Measurements from ENCODE around the gene CAB39.

Gene CAB39

DNA sequence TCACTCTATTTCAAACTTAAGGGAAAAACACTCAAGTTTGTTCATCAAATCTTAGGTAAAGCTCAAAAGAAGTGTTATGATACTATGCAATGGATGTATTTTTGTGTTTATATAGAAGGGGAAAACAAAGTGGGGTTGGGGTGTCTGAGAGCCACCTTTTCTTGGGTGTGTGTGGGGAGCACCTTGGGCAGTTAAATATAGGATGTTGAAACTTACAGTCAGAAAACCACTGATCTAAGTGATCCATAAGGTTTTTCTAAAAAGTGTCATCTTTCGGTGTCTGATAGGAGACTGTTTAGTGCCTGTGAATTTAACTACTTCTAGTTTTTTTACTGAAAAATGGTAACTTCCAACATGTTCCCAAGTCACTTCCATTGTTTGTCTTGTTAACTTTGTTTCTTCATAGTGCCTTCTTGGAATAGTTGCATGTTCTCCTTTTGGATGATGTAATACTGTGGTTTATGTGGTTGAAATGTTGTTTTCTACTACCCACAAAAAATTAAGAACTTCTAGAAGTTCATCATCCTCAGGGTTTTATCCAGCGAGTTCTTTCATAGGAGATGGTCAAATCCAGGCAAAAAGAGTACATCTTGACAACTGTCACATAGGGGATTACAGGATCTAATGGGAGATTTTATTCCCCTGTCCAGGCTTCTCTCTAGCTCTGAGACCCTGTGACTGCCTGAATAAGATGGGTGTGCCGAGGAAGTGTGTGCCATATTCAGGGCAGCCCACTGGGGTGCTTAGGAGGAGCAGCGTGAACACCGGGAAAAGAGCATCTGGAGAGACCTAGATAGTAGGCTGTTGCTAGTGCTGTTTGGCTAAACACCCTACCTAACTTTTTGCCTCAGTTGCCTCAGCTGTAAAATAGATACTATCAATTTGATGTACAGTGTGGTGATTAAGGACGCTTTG, 46.2 kb downstream of the CAB39 start:
- DNase-seq: no peak

DNA sequence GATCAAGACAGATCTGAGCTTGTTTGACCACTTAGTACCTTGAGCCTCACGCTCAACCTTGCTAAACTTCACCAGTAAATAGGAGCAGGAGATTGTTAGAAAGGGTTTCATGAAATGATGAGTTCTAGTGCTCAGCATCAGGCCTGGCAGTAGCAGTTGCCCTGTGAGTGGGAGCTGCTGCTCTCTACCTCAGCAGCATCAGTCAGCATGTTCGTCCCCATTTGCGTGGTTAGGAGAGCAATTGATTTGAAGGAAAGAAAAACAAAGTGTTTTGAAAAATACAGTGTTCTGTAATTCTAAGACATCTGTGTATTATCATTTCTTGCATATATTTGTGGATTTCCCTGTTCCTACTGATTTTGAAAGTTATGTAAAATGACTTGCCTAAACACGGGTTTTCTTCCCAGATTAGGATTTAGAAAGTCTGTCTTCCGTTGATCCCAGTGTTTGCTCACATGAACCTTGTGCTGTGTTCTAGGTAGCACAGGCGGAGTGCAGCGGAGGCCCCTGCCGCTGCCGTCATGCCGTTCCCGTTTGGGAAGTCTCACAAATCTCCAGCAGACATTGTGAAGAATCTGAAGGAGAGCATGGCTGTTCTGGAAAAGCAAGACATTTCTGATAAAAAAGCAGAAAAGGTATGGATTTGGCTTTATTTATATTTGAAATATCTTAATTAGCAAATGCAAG, 47.0 kb downstream of the CAB39 start:
- DNase-seq: no peak

DNA sequence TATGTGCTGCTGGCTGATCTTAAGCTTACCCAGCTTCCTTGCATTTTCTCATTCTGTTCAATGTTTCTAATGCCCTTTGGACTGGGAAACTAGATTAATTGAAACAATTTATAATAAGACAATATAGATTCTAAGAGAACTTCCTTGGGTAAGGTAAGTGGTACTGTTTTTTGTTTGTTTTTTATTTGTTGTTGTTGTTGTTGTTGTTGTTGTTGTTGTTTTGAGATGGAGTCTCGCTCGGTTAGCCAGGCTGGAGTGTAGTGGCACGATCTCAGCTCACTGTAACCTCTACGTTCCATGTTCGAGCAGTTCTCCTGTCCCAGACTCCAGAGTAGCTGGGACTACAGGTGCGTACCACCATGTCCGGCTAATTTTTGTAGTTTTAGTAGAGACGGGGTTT, 49.1 kb downstream of the CAB39 start:
- no peak for DNase-seq

DNA sequence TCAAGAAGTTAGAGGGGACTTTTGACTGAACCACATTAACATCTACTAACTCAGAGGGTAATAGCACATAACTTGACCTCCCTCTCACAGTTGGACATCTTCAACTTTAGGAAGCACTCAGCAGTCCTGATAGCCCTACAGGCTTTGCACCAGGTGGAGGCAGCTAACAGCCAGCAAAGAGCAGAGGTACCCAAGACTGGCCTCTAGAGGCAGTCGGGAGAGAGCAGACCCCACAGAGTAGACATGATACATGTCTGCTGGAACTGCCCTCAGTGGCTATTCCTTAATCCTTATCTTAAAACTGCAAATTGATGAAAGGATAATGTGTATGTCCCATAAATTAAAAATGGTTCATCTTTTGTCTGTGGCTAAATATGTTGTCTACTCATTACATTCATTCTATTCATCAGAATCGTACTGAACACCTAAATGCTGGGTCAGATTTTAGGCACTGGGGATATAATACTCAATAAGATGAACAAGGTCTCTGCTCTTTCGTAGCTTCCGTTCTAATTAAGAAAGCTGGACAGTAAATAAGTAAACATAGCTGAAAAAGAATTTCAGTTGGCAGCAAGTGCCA, 49.8 kb downstream of the CAB39 start:
- no peak for DNase-seq

DNA sequence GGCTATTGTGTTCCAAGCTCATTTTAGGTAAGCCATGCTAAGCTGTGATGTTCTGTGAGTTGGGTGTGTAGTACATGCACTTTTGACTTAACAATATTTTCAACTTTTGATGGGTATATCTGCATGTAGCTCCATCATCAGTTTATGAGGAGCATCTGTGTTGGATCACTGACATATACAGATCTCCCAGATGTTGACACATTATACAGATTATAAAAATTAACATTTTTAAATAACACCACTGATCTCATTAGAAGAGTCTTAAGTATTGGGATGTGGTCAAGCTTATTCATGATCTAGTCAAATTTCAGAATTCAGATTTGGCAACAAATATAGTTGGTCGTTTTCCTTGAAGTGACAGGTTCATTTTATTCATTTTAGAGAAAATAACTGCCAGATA, 51.7 kb downstream of the CAB39 start:
- DNase-seq: no peak

DNA sequence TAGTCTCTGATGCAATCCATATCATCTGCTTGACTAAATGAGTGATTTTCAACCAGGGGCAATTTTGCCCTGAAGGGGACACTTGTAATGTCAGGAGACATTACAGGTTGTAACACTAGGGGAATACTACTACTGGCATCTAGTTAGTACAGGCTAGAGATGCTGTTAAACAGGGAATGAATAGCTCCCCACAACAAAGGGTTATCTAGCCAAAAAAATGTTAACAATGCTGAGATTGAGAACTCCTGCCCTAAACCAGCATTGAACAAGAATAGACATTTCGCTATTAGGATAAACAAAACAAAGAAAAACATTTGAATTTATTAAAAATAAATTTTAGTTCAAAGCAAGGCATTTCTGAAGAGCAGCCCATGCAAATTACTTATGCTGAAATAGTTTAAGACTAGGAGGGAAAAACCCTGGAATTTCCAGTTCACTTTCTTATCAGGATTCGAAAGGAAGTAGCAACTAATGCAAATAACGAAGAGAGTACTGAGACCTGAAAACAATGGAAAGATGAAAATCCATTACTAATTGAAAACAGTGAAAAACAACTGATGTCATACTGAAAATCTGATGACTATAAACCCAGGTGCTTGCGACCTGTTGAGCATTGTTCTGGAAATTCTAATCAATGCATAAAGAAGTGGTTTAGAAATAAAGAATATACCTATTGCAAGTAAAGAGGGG, 53.1 kb downstream of the CAB39 start:
- DNase-seq: no peak

DNA sequence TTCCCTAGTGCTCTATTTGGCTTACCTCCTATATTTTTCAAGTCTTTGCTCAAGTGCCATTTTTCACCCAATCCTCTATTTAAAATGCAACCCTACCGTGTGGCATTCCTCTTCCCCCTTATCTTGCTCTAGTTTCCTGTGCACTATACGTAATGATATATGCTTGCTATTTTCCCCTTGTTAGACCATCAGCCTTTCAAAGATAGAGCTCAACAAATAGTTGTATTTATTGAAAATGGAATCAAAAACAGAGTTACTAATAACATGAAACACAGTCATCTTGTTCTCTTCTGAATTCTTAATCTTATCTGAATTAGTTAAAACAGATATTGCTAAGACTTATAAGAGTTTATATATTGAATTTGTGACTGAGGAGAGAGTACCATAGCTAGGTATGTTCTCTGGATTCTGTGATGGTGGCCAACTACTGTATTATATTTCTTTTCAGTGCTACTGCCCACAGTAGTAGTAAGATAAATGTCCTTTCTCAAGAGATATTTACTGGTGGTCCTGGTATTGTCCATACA, 55.3 kb downstream of the CAB39 start:
- no peak for DNase-seq

DNA sequence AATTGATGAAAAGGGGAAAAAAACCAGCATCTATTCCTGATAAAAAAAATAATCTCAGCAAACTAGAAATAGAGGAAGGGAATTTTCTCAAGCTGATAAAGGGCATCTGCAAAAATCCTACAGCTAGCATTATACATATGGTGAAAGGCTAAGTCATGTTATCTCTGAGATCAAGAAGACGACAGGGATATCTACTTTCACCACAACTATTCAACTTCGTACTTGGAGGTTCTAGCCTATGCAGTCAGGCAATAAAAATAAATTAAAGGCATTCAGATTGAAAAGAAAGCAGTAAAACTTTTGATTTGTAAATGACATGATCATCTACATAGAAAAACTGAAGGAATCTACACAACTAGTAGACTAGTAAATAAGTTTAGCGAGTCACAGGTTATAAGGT, 58.2 kb downstream of the CAB39 start:
- no peak for DNase-seq

DNA sequence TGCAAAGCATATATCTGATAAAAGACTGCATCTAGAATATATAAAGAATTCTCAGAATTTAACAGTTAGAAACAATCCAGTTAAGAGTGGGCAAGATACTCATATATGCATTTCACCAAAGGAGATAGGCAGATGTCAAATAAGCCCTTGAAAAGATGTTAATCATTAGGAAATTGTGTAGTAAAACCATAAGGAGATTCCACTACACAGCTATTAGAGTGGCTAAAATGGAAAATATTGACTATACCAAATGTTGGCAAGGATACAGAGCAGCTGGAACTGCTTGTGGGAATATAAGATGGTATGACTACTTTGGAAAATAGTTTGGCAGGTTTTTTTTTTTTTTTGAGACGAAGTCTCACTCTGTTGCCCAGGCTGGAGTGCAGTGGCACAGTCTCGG, 59.5 kb downstream of the CAB39 start:
- no peak for DNase-seq

DNA sequence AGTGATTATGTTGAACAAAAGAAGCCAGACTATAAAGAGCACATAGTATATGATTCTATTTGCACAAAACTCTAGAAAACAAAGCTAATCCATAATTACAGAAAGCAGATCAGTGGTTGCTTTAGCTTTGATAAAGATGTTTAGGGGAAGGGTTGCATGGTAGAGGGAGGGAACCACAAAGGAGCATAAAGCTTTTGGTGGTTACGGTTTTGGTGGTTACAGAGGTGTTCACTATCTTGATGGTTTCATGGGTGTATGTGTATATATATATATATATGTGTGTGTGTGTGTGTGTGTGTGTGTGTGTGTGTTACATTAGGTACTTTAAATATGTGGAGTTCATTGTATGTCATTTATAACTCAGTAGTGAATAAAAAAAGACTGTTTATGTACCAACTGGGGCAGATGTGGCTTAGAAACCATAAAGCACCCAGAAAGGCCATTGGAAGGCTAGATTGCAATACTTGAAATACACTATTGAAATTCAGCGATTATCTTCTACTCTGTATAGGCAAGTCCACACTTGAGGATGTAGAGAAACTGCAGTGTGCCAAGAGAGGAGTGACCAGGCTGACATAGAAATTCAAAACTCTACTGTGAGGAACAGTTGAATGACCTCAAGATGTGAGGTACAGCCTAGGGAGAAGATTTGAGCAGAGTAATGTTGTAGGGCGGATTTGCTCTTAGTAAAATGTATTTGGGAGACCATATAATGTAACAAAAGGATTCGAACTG, 60.6 kb downstream of the CAB39 start:
- no peak for DNase-seq

DNA sequence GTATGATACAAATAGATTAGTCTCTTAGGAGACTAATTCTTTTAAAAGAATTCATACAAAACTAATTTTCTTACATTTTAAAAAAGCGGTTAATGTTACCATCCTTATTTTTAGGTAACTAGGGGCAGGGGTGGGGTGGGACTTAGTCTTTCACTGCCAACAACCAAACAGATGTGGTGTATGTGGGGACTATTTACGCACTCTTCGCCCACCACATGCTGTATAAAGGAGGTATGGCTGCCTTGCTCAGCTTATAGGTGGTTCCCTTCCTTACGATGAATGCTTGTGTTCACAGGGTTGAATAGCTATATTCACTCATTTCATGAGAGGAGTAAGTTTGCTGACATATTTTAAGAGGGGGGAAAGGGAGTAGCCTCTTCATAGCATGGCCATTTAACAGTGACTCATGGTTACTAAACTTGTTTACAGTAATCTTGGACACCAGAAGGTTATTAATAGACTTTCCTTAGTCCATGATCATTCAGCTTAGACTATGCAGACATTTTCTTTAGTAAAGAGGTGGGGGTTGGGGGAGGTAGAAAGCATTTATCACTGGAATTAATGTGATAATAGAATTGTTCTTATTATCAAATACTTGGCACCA, 61.8 kb downstream of the CAB39 start:
- no peak for DNase-seq

DNA sequence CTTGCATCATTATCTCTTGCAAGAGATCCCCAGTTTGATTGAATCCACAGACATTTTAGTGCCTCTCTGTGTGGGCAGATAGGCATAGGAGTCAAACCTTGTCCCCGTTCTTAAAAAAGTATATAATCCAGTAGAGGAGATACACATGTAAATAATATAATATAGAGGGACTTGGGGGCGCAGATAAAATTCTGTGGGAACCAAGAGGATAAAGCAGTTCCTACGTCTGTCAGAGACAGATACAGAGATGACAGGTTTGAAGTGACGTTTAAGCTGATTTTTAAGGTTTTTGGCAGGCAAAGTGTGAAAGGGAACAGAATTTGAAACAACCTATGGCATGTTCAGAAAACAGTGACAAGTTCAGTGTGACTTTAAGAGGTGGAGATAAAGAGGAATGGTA, 63.1 kb downstream of the CAB39 start:
- DNase-seq: no peak

DNA sequence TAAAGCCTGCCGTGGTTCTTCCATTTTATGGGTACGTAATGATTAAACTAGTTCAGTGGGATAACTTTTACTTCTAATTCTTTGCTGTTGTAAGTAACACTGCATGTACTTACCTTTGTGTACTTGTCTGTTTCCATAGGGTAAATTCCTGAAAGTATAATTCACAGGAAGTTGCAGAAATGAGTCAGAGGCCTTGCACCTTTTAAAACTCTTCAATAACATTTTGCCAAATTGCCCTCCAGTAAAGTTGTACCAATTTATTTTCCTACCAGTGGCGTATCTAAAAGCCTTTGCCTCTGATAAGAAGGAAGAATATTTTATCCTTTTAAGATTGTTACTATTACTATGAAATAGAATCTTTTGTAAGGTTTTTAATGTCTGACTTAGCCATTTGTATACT, 65.1 kb downstream of the CAB39 start:
- no peak for DNase-seq

DNA sequence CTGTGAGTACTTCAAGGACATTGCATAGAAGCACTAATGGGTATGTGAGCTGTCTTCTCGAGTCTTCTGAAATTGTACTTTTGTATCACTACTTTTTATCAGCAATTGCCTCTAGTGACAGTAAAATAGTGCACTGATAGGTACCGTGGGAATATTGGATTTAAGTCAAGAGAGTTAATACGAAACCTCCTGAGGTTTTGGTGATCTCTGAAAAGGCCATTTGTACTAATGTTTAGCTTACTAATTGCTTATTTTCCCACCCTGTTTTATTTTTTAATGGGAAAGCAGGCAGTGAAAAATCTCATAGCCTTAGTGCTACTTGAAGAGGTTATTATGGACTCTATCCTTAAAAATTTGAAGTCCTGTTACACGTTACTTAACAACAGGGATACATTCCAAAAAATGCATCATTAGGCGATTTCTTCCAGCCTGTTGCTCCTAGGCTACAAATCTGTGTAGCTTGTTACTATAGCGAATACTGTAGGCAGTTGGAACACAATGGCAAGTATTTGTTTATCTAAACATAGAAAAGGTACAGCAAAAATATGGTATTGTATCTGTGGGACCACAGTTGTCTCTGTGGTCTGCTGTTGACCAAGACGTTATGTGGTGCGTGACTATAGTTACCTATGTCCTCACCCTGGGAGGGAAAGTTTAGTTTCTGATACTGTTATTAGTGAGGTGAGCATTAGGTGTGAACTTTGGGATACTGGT, 65.9 kb downstream of the CAB39 start:
- DNase-seq: no peak

DNA sequence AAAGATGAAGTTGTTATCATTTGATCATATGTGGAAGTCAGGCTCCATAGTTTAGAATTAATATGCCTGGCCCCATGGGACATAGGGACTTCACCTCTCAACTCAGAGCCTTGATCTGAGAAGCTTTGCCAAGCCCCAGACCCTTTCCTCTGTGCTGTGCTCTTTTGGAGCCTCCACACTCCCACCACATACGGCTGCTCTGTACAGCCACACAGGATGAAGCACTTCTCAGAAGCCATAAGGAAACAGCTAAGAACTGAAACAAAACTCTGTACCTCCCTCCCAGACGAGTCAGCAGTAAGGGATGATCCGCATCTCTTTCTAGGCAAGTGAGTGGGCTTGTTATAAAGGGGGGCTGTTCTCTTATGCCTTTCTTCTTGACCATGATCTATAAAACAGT, 66.5 kb downstream of the CAB39 start:
- DNase-seq: no peak

DNA sequence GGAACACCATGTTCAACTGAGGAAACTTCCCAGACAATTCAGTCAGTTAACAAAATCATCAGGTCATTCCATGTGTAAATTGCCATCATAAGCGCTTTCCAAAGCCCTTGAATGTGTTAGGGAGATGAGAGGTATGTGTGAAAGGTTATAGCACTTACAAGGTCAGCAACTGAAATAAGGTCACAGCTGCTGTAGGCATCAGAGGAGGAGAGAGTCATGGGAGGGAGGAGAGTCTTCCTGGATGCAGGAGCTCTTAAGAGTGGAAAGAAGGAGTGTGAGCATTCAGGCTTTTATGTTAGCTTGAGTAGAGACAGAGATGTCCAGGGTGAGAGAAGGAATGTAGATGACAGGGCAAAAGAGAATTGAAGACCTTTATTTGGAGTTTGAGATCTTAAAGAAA, 67.0 kb downstream of the CAB39 start:
- DNase-seq: no peak

DNA sequence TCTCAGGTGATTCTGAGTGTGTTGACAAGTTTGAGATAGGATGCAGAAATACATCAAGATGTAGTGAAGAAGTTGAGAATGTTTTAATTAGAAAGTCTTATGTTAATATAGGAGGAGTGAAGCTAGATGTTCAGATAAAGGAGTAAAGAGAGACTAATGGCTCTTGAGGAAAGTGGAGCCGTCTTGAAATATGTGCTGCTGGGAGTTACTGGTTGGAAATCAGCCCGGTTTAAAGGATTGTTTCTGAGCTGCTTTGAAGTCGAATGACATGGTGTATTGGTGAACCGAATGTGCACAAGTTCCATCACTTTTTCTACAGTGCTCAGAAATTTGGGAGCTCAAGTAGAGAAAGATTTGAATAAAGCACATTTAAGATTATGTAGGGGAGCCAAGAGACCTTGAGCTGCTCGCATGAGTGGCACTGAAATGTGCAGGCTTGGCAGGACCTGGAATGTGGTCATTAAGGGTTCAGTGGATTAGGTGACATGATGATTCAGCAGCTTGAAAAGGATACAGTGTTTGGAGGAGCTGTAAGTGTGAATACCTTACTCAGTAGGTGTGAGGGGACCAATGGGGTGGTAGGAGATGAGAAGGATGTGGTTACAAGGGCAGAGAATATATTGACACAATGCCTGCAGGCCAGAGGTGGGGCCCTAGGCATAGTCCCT, 68.6 kb downstream of the CAB39 start:
- DNase-seq: no peak

DNA sequence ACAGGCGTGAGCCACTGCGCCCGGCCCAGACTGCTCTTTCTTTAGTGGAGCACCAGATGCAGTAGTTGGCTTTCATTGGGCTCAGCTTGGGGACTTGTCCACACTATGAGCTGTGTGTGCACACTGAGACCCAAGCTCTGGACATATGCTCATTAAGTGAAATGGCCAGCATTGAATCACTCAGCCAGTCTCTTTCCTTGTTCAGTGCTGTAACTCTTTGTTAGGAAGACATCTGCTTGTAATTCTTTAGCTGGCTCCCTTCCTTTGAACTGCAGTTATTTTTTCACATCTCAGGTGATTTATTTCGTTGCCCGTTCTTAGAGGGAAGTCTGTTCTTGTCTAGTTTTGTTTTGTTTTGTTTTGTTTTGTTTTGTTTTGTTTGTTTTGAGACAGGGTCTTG, 70.5 kb downstream of the CAB39 start:
- DNase-seq: no peak

DNA sequence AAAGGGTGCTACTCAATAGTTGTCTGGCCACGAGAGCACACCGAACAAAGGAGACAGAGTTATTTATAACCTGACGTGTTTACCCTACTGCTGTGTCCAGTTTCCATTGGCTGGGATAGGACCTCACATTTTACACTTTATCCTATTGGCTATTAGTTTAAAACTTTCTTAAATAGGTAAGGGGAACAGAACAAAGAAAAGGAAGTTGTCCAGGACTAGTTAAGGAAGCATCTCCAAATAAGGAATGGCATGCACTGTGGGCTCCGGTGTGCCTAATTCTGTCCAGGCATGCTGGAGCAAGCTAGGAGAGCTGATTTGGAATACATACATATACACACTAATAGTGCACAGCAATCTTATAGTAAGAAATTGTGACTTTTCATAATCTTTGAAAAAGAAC, 72.2 kb downstream of the CAB39 start:
- DNase-seq: no peak

DNA sequence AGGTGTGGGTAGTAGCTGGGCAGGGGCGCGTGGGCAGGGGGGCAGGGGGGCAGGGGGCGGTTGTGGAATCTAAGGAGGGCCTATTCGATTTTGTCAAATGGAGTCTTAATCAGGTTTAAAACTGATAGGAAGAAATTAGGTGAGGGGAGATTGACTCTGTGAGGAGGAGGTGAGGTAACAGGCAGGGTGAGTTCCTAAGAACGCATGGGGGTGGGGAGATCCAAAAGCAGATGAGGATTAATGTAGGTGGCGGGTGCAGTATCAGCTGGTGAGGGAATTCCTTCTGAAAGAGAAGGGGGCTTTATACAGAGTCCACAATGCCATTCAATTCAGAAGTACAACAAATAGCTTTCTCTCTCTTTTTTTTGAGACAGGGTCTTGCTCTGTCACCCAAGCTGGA, 72.7 kb downstream of the CAB39 start:
- no peak for DNase-seq

DNA sequence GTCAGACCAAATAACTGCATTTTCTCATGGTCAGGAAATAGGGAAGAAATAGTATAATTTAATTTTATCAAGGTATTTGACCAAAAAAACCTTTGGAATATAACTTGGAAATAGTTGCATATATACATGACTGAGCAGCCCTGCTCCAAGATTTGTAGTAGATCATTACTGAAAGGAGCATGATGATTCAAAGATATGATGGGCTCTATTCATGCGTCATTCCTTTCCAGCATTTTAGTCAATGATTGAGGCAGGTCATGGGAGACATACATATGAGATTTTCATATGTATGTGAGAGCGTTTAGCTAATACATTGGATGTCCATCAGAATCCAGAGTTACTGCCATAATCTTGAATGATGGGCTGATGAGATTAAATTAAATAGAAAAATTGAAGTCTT, 74.5 kb downstream of the CAB39 start:
- no peak for DNase-seq
